Astrocyte (in vitro differentiated cells and primary cell): ENCODE results near the gene PTPRD.

Experiments
- CTCF ChIP-seq: IDR thresholded peaks from 2 replicates; pipeline ENCODE4 v1.5.1; 2011; ENCODE audit warnings: low read depth, mild to moderate bottlenecking, inconsistent platforms, low read length, moderate library complexity; ENCODE audit not compliant: insufficient read depth
- EZH2 ChIP-seq: IDR thresholded peaks from 2 replicates; pipeline ENCODE4 v1.6.1; 2012; ENCODE audit warnings: mild to moderate bottlenecking, low read length, inconsistent platforms; ENCODE audit not compliant: insufficient read depth

DNA sequence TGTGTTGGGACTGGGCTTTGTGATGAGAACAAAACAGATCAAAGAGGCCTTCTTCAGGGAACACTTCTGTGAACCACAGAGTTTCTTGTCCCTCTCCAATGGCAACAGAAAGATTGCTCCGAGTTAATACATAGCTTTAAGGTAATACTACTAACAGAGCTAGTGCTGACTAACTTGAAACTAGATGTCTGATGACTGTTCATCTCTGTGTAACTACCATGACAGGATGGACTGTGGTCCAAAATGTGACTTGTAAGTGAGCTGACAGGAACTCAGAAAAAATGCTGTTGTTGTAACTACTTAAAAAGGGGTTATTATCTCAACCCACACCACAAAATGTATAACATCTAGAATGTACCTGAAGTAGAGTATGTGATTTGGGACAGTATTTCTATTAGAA is 2183.0 kb downstream of the PTPRD start:
- TF ChIP-seq CTCF (no peak), EZH2 (no peak)
